Cardiac fibroblast (primary cell): ENCODE data around the gene CORIN.

Experiments used
- DNase-seq, 2 donors: peaks; one replicate each; pipeline versions ENCODE4 v3.0.0 to v3.0.0-alpha.2; 2010; ENCODE audit warnings: low read depth in 2 of 2
- H3K4me3 ChIP-seq, 2 donors: replicated peaks in 1 of 2; 1 replicate in 1 of 2; 2 replicates in 1 of 2; pipeline ENCODE4 v1.5.1; 2011; ENCODE audit warnings: low read depth in 2 of 2, low read length in 2 of 2, mild to moderate bottlenecking in 2 of 2, moderate library complexity in 1 of 2
- TF ChIP-seq, protein P1 (sequence below): IDR thresholded peaks from one replicate; pipeline ENCODE4 v1.5.1; 2011; ENCODE audit warnings: low read depth, mild to moderate bottlenecking, low read length, inconsistent platforms

The CORIN gene

DNA sequence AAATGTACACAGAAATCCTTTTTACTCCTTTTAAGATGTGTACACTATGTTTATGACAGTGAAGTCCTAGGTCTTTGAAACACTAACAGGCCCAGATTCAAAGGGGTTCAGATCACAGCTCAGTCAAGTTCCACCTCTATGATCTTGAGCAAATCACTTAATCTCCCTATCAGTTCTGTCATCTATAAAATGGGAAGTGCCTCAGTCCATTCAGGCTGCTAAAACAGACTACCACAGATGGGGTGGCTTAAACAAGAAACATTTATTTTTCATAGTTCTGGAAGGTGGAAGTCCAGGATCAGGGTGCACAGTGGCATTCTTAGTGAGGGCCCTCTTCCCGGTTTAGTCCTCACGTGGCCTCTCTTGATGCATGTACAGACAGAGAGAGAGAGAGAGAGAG is 117.1 kb downstream of the CORIN start:
- DNase-seq = no peak
- TF ChIP-seq, protein P1, sequence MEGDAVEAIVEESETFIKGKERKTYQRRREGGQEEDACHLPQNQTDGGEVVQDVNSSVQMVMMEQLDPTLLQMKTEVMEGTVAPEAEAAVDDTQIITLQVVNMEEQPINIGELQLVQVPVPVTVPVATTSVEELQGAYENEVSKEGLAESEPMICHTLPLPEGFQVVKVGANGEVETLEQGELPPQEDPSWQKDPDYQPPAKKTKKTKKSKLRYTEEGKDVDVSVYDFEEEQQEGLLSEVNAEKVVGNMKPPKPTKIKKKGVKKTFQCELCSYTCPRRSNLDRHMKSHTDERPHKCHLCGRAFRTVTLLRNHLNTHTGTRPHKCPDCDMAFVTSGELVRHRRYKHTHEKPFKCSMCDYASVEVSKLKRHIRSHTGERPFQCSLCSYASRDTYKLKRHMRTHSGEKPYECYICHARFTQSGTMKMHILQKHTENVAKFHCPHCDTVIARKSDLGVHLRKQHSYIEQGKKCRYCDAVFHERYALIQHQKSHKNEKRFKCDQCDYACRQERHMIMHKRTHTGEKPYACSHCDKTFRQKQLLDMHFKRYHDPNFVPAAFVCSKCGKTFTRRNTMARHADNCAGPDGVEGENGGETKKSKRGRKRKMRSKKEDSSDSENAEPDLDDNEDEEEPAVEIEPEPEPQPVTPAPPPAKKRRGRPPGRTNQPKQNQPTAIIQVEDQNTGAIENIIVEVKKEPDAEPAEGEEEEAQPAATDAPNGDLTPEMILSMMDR = no peak
- no peak overlapping the region for H3K4me3 ChIP-seq

DNA sequence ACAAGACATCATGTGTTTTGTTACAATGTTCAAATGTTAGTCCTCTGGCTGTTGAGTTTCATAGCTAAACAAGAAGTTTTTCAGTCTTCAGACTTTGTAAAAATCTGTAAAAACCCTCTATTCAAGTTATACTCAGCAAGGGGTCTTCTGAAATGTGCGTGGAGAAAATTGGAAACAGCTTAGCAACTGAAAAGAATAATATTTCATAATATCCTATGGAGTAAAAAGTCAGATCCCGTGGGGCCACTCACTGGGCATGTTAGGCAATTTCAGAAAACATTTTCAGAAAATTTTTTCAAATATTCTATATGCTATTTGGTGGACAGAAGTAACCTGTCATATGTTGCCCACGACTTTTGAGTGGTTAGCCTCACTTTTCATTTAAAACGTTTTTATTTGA is 118.3 kb downstream of the CORIN start:
- TF ChIP-seq, protein P1 = no peak
- H3K4me3 ChIP-seq = no peak overlapping the region
- DNase-seq = no peak

DNA sequence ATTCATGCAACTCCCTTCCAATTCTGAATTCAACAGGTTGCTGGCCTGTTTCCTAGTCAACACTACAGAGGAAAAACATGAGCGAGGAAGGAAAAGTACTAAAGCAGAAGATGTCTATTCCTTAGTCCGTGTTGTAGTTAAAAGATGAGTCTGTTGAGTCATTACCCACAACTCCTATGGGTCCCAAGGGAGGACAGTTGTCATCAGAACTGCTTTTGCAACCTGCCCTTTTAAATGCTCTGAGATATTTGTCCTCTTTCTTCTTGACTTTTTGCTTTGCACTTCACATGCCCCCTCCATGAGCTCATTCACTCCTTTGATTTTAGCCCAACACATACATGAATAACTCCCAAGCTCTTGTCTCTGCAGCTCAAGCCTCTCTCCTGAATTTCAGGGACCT is 119.2 kb downstream of the CORIN start:
- TF ChIP-seq, protein P1 = no peak
- H3K4me3 ChIP-seq = no peak overlapping the region
- DNase-seq = peak in 1 of 2 donors; percentile 40

DNA sequence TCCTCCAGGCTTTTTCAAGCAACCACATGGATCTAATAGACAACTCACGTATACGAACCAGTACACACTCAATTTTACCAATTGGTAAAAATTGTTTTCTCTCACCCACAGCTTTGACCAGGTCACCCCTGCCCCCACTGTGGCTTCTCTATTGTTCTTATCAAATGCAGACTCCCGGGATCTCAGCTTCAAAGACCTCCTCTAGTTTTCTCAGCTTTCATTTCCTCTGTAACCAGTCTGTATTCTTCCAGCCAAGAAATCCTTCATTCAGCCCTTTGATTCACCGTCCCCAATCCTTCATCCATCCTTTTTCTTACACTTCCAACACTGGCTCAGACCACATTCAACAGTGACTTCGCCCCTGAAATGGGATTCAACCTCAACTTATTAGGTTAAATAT is 120.7 kb downstream of the CORIN start:
- no peak overlapping the region for H3K4me3 ChIP-seq
- TF ChIP-seq, protein P1 = no peak
- DNase-seq = no peak

DNA sequence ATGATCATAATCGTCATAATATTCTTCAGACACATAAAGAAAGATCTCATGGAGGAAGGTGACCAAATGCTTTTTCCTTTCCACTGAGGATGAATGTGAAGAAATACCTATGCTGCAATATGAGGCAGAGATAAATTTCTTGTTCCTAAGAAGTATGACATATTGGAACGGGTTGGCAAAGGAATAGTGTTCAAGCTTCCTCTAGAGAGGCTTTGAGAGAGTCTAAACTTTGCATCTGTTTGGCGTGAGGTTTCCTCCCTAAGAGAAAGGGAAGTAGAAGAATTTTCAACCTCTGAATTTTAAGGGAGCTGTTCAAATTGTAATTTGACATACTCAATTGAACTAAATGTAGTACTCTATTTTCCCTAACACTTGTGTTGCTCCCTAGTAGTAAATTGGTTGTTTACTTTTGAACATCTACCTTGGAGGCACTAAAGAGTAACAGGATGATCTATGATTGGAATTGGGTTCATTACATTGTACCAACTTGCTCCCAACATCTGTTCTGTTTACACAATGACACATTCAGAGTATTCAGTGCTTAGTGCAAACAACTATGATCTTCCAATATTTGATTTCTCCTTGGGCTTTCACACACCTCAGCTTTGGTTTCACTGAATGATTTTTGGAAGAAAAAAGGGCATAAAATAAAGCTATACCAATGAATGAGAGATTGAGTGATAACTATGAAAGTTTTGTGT is 122.0 kb downstream of the CORIN start:
- H3K4me3 ChIP-seq = no peak overlapping the region
- TF ChIP-seq, protein P1 = no peak
- DNase-seq = no peak

DNA sequence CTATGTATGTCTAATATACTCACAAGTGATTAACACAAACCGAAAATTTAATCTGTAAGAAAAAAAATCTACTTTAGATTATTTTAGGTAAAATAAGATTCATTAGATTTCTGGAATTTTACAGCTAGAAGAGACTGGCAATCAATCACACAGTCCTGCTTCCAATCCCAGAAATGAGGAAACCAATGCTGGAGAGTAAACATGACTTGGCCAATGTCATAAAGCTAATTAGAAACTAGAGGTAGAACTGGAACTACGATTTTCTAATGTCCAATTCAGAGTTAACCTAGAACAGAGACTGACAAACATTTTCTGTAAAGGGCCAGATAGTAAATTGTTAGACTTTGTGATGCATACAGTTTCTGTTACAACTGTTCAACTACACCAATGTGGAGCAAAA is 123.6 kb downstream of the CORIN start:
- DNase-seq = no peak
- TF ChIP-seq, protein P1 = no peak
- H3K4me3 ChIP-seq = no peak overlapping the region

DNA sequence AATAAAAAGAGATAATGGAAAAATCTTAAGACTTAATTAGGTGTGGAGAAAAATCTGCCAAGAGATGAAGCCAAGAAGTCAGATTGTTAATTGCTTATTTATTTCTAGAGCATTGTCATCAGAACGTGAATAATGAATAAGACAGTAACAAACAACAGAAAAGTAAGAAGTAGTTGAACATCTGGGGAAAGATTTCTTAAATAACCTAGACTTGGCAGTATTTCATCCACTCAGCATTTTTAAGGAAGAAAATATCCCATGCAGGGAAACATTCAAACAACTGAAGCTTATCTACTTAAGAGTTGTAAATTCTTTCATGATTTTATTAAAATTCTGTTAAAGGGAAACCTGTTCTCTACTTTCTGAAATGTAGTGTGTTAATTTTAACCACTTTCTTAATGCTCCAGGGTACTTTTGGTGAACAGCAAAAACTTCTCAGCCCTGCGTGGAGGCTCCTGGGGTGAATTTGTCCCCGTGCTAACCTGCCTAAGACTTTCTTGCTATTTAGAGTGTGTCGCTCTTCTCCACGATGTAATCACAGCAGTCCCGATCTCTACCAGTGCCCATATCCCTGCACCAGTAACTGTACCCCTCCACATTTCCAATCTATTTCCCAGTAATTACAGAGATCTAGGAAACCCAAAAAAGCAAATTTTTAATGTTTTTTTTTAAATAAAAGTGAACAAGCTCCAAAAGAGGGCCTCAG is 124.6 kb downstream of the CORIN start:
- no peak for DNase-seq
- TF ChIP-seq, protein P1 = no peak

More for the DNA sequence above, 124.6 kb downstream of the CORIN start:
- no peak overlapping the region for H3K4me3 ChIP-seq
